Measurements from ENCODE around the gene CAPN10. TPM values are rescaled to one million over a fixed set of nuclear protein-coding genes. Genes with fewer than 3 reads are reported as not detected.

CAPN10 gene
- total RNA-seq, 1 donor from 2014 or later = 24.9 TPM

DNA sequence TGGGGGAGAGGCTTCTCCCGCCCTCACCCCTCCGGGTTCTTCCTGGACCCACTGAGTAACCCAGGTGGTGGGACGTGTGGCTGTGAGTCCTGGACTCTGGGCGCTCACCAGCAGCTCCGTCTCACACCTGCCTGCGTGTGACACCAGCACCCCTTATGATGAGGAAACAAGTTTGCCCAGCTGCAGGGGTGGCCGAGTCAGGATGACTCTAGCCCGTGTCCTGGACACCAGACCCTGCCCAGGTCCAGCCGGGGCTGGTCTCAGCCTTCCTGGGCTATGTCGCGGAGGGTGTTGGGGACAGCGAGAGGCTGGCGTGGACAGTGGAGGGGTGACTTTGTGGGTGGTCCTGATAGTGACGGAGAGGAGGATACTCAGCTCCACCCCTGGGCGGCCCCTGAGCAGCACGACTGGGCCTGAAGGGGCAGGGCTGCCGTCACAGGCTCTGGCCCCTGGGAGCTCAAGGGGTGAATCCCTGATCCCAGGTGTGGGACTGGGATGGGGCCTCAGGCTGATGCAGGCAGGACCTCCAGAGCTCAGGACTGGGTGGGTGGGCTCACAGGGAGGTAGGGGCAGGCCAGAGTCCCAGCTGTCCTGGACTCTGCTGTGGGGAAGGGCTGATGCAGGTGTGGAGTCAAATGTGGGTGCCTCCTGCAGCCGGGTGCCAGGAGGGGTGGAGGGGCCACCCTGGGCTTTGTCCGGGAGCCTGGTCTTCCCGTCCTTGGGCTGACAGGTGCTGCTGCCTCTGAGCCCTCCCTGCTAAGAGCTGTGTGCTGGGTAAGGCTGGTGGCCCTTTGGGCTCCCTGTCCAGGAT lies 42.5 kb downstream of the CAPN10 start:
- H3K27ac ChIP-seq (ENCODE audit: low read depth, low read length) = no peak overlapping the region
- no peak for TF ChIP-seq EZH2 (IDR thresholded peaks at IDR 0.05; ENCODE audit: insufficient read depth, low read length)
- TF ChIP-seq, protein P1, sequence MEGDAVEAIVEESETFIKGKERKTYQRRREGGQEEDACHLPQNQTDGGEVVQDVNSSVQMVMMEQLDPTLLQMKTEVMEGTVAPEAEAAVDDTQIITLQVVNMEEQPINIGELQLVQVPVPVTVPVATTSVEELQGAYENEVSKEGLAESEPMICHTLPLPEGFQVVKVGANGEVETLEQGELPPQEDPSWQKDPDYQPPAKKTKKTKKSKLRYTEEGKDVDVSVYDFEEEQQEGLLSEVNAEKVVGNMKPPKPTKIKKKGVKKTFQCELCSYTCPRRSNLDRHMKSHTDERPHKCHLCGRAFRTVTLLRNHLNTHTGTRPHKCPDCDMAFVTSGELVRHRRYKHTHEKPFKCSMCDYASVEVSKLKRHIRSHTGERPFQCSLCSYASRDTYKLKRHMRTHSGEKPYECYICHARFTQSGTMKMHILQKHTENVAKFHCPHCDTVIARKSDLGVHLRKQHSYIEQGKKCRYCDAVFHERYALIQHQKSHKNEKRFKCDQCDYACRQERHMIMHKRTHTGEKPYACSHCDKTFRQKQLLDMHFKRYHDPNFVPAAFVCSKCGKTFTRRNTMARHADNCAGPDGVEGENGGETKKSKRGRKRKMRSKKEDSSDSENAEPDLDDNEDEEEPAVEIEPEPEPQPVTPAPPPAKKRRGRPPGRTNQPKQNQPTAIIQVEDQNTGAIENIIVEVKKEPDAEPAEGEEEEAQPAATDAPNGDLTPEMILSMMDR (IDR thresholded peaks at IDR 0.05; ENCODE audit: insufficient read depth, low read depth, low read length) = no peak
- H3K36me3 ChIP-seq (ENCODE audit: insufficient read depth, low read length) = no peaks in the 10 kb centered on the region
- no peak overlapping the region for H2AFZ ChIP-seq (ENCODE audit: low read depth, low read length)
- H3K4me1 ChIP-seq (ENCODE audit: insufficient read depth, low read length) = peaks cover 8% of the 10 kb centered on the region
- Mint-ChIP-seq H3K9me3 (ENCODE audit: unreplicated experiment) (peaks cover 12% of the 10 kb centered on the region), H3K4me3 (ENCODE audit: unreplicated experiment) (no peak overlapping the region), H3K27me3 (ENCODE audit: low read depth, unreplicated experiment) (peaks cover 19% of the 10 kb centered on the region), H3K27ac (ENCODE audit: unreplicated experiment) (no peak overlapping the region), H3K36me3 (ENCODE audit: low read depth, unreplicated experiment) (no peaks in the 10 kb centered on the region), H3K4me1 (ENCODE audit: low read depth, unreplicated experiment) (no peaks in the 10 kb centered on the region)
- no peaks in the 10 kb centered on the region for H3K27me3 ChIP-seq (ENCODE audit: insufficient read depth, low read length)
- peaks cover 9% of the 10 kb centered on the region for H3K9me3 ChIP-seq (ENCODE audit: insufficient read depth, low read depth, low read length)
- DNase-seq (ENCODE audit: low read depth) (no peak), FAIRE-seq (no peak)
- no peak overlapping the region for H3K9ac ChIP-seq (ENCODE audit: low read length)
- H3K4me3 ChIP-seq (ENCODE audit: insufficient read depth, low read depth, low read length) = no peak overlapping the region
- H4K20me1 ChIP-seq (ENCODE audit: insufficient read depth, low read length) = no peaks in the 10 kb centered on the region
- H3K4me2 ChIP-seq (ENCODE audit: low read length) = no peak overlapping the region
- no peaks in the 10 kb centered on the region for H3K79me2 ChIP-seq (ENCODE audit: insufficient read depth, low read length)

DNA sequence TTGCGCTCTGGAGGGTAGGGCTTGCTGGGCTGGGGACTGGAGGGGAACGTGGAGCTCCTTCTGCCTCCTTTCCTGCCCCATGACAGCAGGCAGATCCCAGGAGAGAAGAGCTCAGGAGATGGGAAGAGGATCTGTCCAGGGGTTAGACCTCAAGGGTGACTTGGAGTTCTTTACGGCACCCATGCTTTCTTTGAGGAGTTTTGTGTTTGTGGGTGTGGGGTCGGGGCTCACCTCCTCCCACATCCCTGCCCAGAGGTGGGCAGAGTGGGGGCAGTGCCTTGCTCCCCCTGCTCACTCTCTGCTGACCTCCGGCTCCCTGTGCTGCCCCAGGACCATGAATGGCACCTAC lies 43.1 kb downstream of the CAPN10 start:
- TF ChIP-seq EZH2 (IDR thresholded peaks at IDR 0.05; ENCODE audit: insufficient read depth, low read length) = no peak
- TF ChIP-seq, protein P1 (IDR thresholded peaks at IDR 0.05; ENCODE audit: insufficient read depth, low read depth, low read length) = no peak
- H3K36me3 Mint-ChIP-seq (ENCODE audit: low read depth, unreplicated experiment) = no peaks in the 10 kb centered on the region
- no peaks in the 10 kb centered on the region for H3K4me1 Mint-ChIP-seq (ENCODE audit: low read depth, unreplicated experiment)
- Histone ChIP-seq H3K9ac (ENCODE audit: low read length) (no peak overlapping the region), H3K79me2 (ENCODE audit: insufficient read depth, low read length) (no peaks in the 10 kb centered on the region), H3K27ac (ENCODE audit: low read depth, low read length) (no peak overlapping the region), H3K9me3 (ENCODE audit: insufficient read depth, low read depth, low read length) (peaks cover 13% of the 10 kb centered on the region), H3K36me3 (ENCODE audit: insufficient read depth, low read length) (no peaks in the 10 kb centered on the region), H3K4me1 (ENCODE audit: insufficient read depth, low read length) (peaks cover 8% of the 10 kb centered on the region), H3K27me3 (ENCODE audit: insufficient read depth, low read length) (no peaks in the 10 kb centered on the region), H3K4me3 (ENCODE audit: insufficient read depth, low read depth, low read length) (no peak overlapping the region), H4K20me1 (ENCODE audit: insufficient read depth, low read length) (no peaks in the 10 kb centered on the region), H3K4me2 (ENCODE audit: low read length) (no peak overlapping the region), H2AFZ (ENCODE audit: low read depth, low read length) (no peak overlapping the region)
- FAIRE-seq (no peak), DNase-seq (ENCODE audit: low read depth) (no peak)
- H3K9me3 Mint-ChIP-seq (ENCODE audit: unreplicated experiment) = peaks cover 18% of the 10 kb centered on the region
- no peak overlapping the region for H3K27ac Mint-ChIP-seq (ENCODE audit: unreplicated experiment)
- no peak overlapping the region for H3K4me3 Mint-ChIP-seq (ENCODE audit: unreplicated experiment)
- peaks cover 23% of the 10 kb centered on the region for H3K27me3 Mint-ChIP-seq (ENCODE audit: low read depth, unreplicated experiment)
